Endothelial cell of umbilical vein (primary cell): Measurements from ENCODE around the gene FBXO9.

Experiments used
- FOS ChIP-seq: IDR thresholded peaks from 2 replicates; pipeline ENCODE4 v1.6.1; 2011; ENCODE audit warnings: mild to moderate bottlenecking, low read length, moderate library complexity, borderline replicate concordance; ENCODE audit not compliant: insufficient read depth
- POLR2A ChIP-seq: IDR thresholded peaks from 2 replicates; pipeline ENCODE4 v1.6.1; 2012; ENCODE audit warnings: low read depth, mild to moderate bottlenecking, control low read depth, low read length
- TF ChIP-seq, protein P1 (sequence below), 2 donors: IDR thresholded peaks; 1 replicate in 1 of 2; 2 replicates in 1 of 2; pipeline ENCODE4 v1.5.1; 2011; ENCODE audit warnings: low read length in 2 of 2, mild to moderate bottlenecking in 2 of 2, moderate library complexity in 2 of 2, control low read depth in 1 of 2, inconsistent platforms in 1 of 2, low read depth in 1 of 2; ENCODE audit not compliant: insufficient read depth in 1 of 2; ENCODE audit errors: extremely low read depth in 1 of 2

GRCh38 chr6:53058388-53059195 is 6.6 kb upstream of the FBXO9 start:
- TF ChIP-seq, protein P1, sequence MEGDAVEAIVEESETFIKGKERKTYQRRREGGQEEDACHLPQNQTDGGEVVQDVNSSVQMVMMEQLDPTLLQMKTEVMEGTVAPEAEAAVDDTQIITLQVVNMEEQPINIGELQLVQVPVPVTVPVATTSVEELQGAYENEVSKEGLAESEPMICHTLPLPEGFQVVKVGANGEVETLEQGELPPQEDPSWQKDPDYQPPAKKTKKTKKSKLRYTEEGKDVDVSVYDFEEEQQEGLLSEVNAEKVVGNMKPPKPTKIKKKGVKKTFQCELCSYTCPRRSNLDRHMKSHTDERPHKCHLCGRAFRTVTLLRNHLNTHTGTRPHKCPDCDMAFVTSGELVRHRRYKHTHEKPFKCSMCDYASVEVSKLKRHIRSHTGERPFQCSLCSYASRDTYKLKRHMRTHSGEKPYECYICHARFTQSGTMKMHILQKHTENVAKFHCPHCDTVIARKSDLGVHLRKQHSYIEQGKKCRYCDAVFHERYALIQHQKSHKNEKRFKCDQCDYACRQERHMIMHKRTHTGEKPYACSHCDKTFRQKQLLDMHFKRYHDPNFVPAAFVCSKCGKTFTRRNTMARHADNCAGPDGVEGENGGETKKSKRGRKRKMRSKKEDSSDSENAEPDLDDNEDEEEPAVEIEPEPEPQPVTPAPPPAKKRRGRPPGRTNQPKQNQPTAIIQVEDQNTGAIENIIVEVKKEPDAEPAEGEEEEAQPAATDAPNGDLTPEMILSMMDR (IDR thresholded peaks at IDR 0.05; ENCODE audit: extremely low read depth in 1 of 2, insufficient read depth in 1 of 2, low read depth in 1 of 2, low read length in 2 of 2): no peak
- TF ChIP-seq POLR2A (no peak), FOS (no peak)
